SK-N-SH treated with all-trans-retinoic acid at 6 μM for 48 hours (cell line): ENCODE data around the gene KCTD17.

Experiments
- ARNTL ChIP-seq: fragments of 450-650 bp; formaldehyde crosslinking; IDR thresholded peaks from 2 replicates; pipeline ENCODE4 v1.5.0; 2020; ENCODE audit warnings: low read depth, mild to moderate bottlenecking, moderate library complexity, borderline replicate concordance
- CREB5 ChIP-seq: fragments of 250-450 bp; sonication (Bioruptor Pico); IDR thresholded peaks from 2 replicates; pipeline ENCODE4 v1.5.1; 2020; ENCODE audit warnings: low read depth, mild to moderate bottlenecking, moderate library complexity
- PPARA ChIP-seq: fragments of 250-450 bp; sonication (Bioruptor Pico); IDR thresholded peaks from 2 replicates; pipeline ENCODE4 v1.5.0; 2020; ENCODE audit warnings: mild to moderate bottlenecking, borderline replicate concordance
- TSHZ2 ChIP-seq: fragments of 250-450 bp; sonication (Bioruptor Pico); IDR thresholded peaks from 2 replicates; pipeline ENCODE4 v1.5.0; 2020; ENCODE audit warnings: mild to moderate bottlenecking, moderate library complexity
- ZFP30 ChIP-seq: fragments of 450-650 bp; formaldehyde crosslinking; IDR thresholded peaks from 2 replicates; pipeline ENCODE4 v1.5.0; 2022; ENCODE audit warnings: mild to moderate bottlenecking, moderate library complexity

GRCh38 chr22:37049224-37049623 is 2.3 kb upstream of the KCTD17 start:
- TF ChIP-seq CREB5 (CRISPR knock-in tag) (no peak), TSHZ2 (CRISPR knock-in tag) (no peak), ZFP30 (CRISPR knock-in tag) (no peak), ARNTL (CRISPR knock-in tag) (no peak), PPARA (CRISPR knock-in tag) (no peak)
